Mucosa of descending colon (tissue), 3 donors: ENCODE measurements around the gene KRT6B. TPM values are rescaled to one million over a fixed set of nuclear protein-coding genes. Genes with fewer than 3 reads are reported as not detected.

ENCODE experiments used
- ATAC-seq: fragments of 200-7000 bp; cut with Tn5 transposase; one replicate; pipeline ENCODE4 v1.9.1; 2020; ENCODE audit warnings: mild to moderate bottlenecking, moderate library complexity
- DNase-seq, 3 donors: peaks; one replicate each; pipeline ENCODE4 v3.0.0-alpha.2; 2020
- H3K36me3 ChIP-seq: fragments of 200-600 bp; one replicate; pipeline ENCODE4 v1.8.0; 2021; ENCODE audit warnings: low read depth, mild to moderate bottlenecking
- H3K4me1 ChIP-seq: fragments of 200-600 bp; one replicate; pipeline ENCODE4 v1.8.0; 2021; ENCODE audit warnings: low read depth, mild to moderate bottlenecking
- H3K4me3 ChIP-seq: fragments of 200-600 bp; one replicate; pipeline ENCODE4 v1.8.0; 2021; ENCODE audit warnings: mild to moderate bottlenecking
- H3K9me3 ChIP-seq: fragments of 200-600 bp; one replicate; pipeline ENCODE4 v1.8.0; 2021; ENCODE audit warnings: mild to moderate bottlenecking
- CTCF ChIP-seq: fragments of 200-600 bp; IDR thresholded peaks from one replicate; pipeline ENCODE4 v1.8.0; 2022; ENCODE audit warnings: antibody characterized with exemption, mild to moderate bottlenecking
- intact Hi-C, 2 donors: fragments of 100-400 bp; cut with DNase I in 1 of 2; cut with micrococcal nuclease in 1 of 2; formaldehyde crosslinking; loops; one replicate each; pipeline versions ENCODE4 v1.11.0 to v1.11.1; 2022; cut with DNase I, micrococcal nuclease
- total RNA-seq, 3 donors: library from RNA; stranded (reverse); fragmentation: NEBNext Ultra II Directional in 2 of 3; extraction: Animal tissue kit (Norgen Biotek cat#: 25700) in 2 of 3; gene quantifications; one replicate each; pipeline versions ENCODE4 v1.2.1 to v1.2.4, GENCODE V29; 2021 to 2023
- donor health status: DM: no; HTN: no; CAD: no; lungs with moderate emphysema.
- donor health status: DM: no; HTN: no; CAD: no.
- donor health status: DM: no; HTN: yes; CAD: no.

Gene KRT6B
- total RNA-seq, 3 donors from 2014 or later: not detected

GRCh38 chr12:52416795-52417194 is 35.2 kb downstream of the KRT6B start:
- no peak for DNase-seq

GRCh38 chr12:52415870-52416750 is 35.8 kb downstream of the KRT6B start:
- peak in 1 of 3 donors; percentile 25 for DNase-seq
- H3K36me3 ChIP-seq: no peaks in the 10 kb centered on the region
- intact Hi-C loops: no loop called here
- H3K4me3 ChIP-seq: no peak overlapping the region
- H3K9me3 ChIP-seq: no peaks in the 10 kb centered on the region
- ATAC-seq: peak; percentile 46
- TF ChIP-seq CTCF: no peak
- no peaks in the 10 kb centered on the region for H3K4me1 ChIP-seq

More at GRCh38 chr12:52416795-52417194, 35.2 kb downstream of the KRT6B start:
- no peak for ATAC-seq
- H3K36me3 ChIP-seq: no peaks in the 10 kb centered on the region
- TF ChIP-seq CTCF: no peak
- no peaks in the 10 kb centered on the region for H3K9me3 ChIP-seq
- no peaks in the 10 kb centered on the region for H3K4me1 ChIP-seq
- H3K4me3 ChIP-seq: no peak overlapping the region
- intact Hi-C loops: no loop called here

- no peaks in the 10 kb centered on the region for H3K36me3 ChIP-seq
- no peak for TF ChIP-seq CTCF
- no peak for ATAC-seq
- H3K9me3 ChIP-seq: no peaks in the 10 kb centered on the region
- intact Hi-C loops: no loop called here
- H3K4me1 ChIP-seq: no peaks in the 10 kb centered on the region
- H3K4me3 ChIP-seq: no peak overlapping the region
- no peak for DNase-seq
These were observed 37.0 kb downstream of the KRT6B start for GRCh38 chr12:52414936-52415335.

GRCh38 chr12:52413782-52414345 is 38.1 kb downstream of the KRT6B start:
- H3K36me3 ChIP-seq: no peaks in the 10 kb centered on the region
- H3K4me3 ChIP-seq: no peak overlapping the region
- H3K4me1 ChIP-seq: no peaks in the 10 kb centered on the region
- intact Hi-C loops: no loop called here
- no peaks in the 10 kb centered on the region for H3K9me3 ChIP-seq
- DNase-seq (no peak), ATAC-seq (no peak)
- TF ChIP-seq CTCF: no peak

GRCh38 chr12:52413202-52413601 is 38.7 kb downstream of the KRT6B start:
- ATAC-seq (no peak), DNase-seq (no peak)
- no peaks in the 10 kb centered on the region for H3K4me1 ChIP-seq
- intact Hi-C loops: no loop called here
- H3K36me3 ChIP-seq: no peaks in the 10 kb centered on the region
- H3K9me3 ChIP-seq: no peaks in the 10 kb centered on the region
- H3K4me3 ChIP-seq: no peak overlapping the region
- no peak for TF ChIP-seq CTCF
